ENCODE measurements around the gene PNMA1. TPM values are rescaled to one million over a fixed set of nuclear protein-coding genes. Genes with fewer than 3 reads are reported as not detected.
"Not testable (repeated sequence)": the region's sequence is repeated elsewhere in the genome, so short reads cannot be mapped to it uniquely, and the experiment has no call there.

PNMA1 gene
- total and polyA plus RNA-seq, 2 donors (not counting 1 experiment from before 2014, with no cell fraction given): 9.5 to 31.6 TPM

- peaks cover 22% of the 10 kb centered on the region for H3K79me2 ChIP-seq (ENCODE audit: control insufficient read depth, insufficient read depth, low read length)
- H3K9me3 Mint-ChIP-seq (ENCODE audit: insufficient read depth): no peaks in the 10 kb centered on the region
- H3K27ac Mint-ChIP-seq: no peak overlapping the region
- H4K20me1 ChIP-seq (ENCODE audit: control insufficient read depth, insufficient read depth, low read length, poor library complexity, severe bottlenecking): no peaks in the 10 kb centered on the region
- H3K9ac ChIP-seq (ENCODE audit: low read length): no peak overlapping the region
- TF ChIP-seq EZH2 (IDR thresholded peaks at IDR 0.05; ENCODE audit: borderline replicate concordance, insufficient read depth, low read depth, low read length, poor library complexity, severe bottlenecking): no peak
- TF ChIP-seq, protein P1, sequence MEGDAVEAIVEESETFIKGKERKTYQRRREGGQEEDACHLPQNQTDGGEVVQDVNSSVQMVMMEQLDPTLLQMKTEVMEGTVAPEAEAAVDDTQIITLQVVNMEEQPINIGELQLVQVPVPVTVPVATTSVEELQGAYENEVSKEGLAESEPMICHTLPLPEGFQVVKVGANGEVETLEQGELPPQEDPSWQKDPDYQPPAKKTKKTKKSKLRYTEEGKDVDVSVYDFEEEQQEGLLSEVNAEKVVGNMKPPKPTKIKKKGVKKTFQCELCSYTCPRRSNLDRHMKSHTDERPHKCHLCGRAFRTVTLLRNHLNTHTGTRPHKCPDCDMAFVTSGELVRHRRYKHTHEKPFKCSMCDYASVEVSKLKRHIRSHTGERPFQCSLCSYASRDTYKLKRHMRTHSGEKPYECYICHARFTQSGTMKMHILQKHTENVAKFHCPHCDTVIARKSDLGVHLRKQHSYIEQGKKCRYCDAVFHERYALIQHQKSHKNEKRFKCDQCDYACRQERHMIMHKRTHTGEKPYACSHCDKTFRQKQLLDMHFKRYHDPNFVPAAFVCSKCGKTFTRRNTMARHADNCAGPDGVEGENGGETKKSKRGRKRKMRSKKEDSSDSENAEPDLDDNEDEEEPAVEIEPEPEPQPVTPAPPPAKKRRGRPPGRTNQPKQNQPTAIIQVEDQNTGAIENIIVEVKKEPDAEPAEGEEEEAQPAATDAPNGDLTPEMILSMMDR (IDR thresholded peaks at IDR 0.05): no peak
- no peaks in the 10 kb centered on the region for H3K27me3 ChIP-seq (replicated peaks in 1 of 4; ENCODE audit: control extremely low read depth in 1 of 4, control insufficient read depth in 3 of 4, insufficient read depth in 4 of 4, low read length in 3 of 4)
- H3K27me3 Mint-ChIP-seq: no peaks in the 10 kb centered on the region
- H3K4me1 Mint-ChIP-seq: peaks cover 21% of the 10 kb centered on the region
- H3K4me3 ChIP-seq (ENCODE audit: control extremely low read depth in 1 of 5, extremely low read depth in 1 of 5, insufficient read depth in 1 of 5, low read depth in 2 of 5, low read length in 4 of 5): no peak overlapping the region
- ChIA-PET POLR2A (interaction anchor here (0.6 kb wide), 1 partner anchor 573 kb away, joined by 4 read pairs; no protein-coding TSS in a partner anchor), CTCF (interaction anchor here (1.1 kb wide), 1 partner anchor 115 kb away, joined by 3 read pairs; no protein-coding TSS in a partner anchor)
- H3K4me2 ChIP-seq (replicated peaks; ENCODE audit: low read depth, low read length, poor library complexity, severe bottlenecking): no peak overlapping the region
- no peak overlapping the region for H3K27ac ChIP-seq (ENCODE audit: low read length in 2 of 2)
- no peak overlapping the region for H3K4me3 Mint-ChIP-seq
- H3K9me3 ChIP-seq (ENCODE audit: control extremely low read depth in 1 of 3, control insufficient read depth in 2 of 3, insufficient read depth in 1 of 3, low read length in 2 of 3): no peaks in the 10 kb centered on the region
- no peak for DNase-seq
- no peak for ATAC-seq (ENCODE audit: low read depth)
- H3K36me3 ChIP-seq (replicated peaks in 1 of 2; ENCODE audit: control extremely low read depth in 1 of 2, control insufficient read depth in 1 of 2, extremely low read depth in 1 of 2, insufficient read depth in 2 of 2, low read length in 1 of 2): peaks cover 0 to 2% of the 10 kb centered on the region in 2 experiments
- intact Hi-C loops (cut with micrococcal nuclease): loop anchor here (5.0 kb wide), 1 partner anchor 42 kb away; no protein-coding TSS in a partner anchor
- peaks cover 17 to 22% of the 10 kb centered on the region in 2 donors for H3K4me1 ChIP-seq (ENCODE audit: control insufficient read depth in 2 of 2, insufficient read depth in 2 of 2, low read length in 2 of 2)
- H2AFZ ChIP-seq (ENCODE audit: insufficient read depth, low read depth, low read length, poor library complexity, severe bottlenecking): no peak overlapping the region
- WGBS (ENCODE audit: insufficient coverage): 100% methylated on average over 5 of the region's 5 CpGs
Observed at GRCh38 chr14:73710737-73711136, 3.4 kb downstream of the PNMA1 start.

DNA sequence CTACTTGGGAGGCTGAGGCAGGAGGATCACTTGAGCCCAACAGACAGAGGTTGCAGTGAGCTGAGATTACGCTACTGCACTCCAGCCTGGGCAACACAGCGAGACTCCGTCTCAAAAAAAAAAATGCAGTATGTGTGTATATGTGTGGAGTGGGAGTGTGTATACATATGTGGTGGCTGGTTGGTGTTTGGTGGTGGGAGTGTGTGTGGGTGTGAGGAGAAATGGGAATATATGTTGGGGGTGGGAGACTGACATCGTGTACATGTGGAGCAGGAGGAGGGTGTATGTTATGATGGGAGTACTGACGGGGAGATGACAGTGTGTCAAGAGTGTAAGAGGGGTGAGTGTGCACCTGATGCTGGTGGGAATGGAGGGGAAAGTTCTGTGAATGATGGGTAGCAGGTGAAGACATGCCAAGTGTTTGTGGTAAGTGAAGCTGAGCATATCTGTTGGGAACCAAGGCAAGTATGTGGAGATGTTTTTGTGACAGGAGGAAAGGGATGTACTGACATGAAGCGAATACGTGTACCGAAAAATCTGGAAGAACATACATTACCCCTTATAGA lies 4.2 kb downstream of the PNMA1 start:
- DNase-seq: no peak
- Histone ChIP-seq H3K27ac (ENCODE audit: low read length in 2 of 2) (no peak overlapping the region), H3K79me2 (ENCODE audit: control insufficient read depth, insufficient read depth, low read length) (peaks cover 22% of the 10 kb centered on the region), H3K27me3 (replicated peaks in 1 of 4; ENCODE audit: control extremely low read depth in 1 of 4, control insufficient read depth in 3 of 4, insufficient read depth in 4 of 4, low read length in 3 of 4) (no peaks in the 10 kb centered on the region), H3K4me2 (replicated peaks; ENCODE audit: low read depth, low read length, poor library complexity, severe bottlenecking) (no peak overlapping the region), H2AFZ (ENCODE audit: insufficient read depth, low read depth, low read length, poor library complexity, severe bottlenecking) (no peak overlapping the region), H3K36me3 (replicated peaks in 1 of 2; ENCODE audit: control extremely low read depth in 1 of 2, control insufficient read depth in 1 of 2, extremely low read depth in 1 of 2, insufficient read depth in 2 of 2, low read length in 1 of 2) (no peaks in the 10 kb centered on the region), H3K9ac (ENCODE audit: low read length) (no peak overlapping the region), H3K9me3 (ENCODE audit: control extremely low read depth in 1 of 3, control insufficient read depth in 2 of 3, insufficient read depth in 1 of 3, low read length in 2 of 3) (no peaks in the 10 kb centered on the region), H3K4me1 (ENCODE audit: control insufficient read depth in 2 of 2, insufficient read depth in 2 of 2, low read length in 2 of 2) (peaks cover 17 to 22% of the 10 kb centered on the region in 2 donors), H3K4me3 (ENCODE audit: control extremely low read depth in 1 of 5, extremely low read depth in 1 of 5, insufficient read depth in 1 of 5, low read depth in 2 of 5, low read length in 4 of 5) (no peak overlapping the region), H4K20me1 (ENCODE audit: control insufficient read depth, insufficient read depth, low read length, poor library complexity, severe bottlenecking) (no peaks in the 10 kb centered on the region)
- no peak for TF ChIP-seq EZH2 (IDR thresholded peaks at IDR 0.05; ENCODE audit: borderline replicate concordance, insufficient read depth, low read depth, low read length, poor library complexity, severe bottlenecking)
- TF ChIP-seq, protein P1 (IDR thresholded peaks at IDR 0.05): no peak
- peaks cover 21% of the 10 kb centered on the region for H3K4me1 Mint-ChIP-seq
- intact Hi-C loops (cut with micrococcal nuclease): loop anchor here (5.0 kb wide), 1 partner anchor 42 kb away; no protein-coding TSS in a partner anchor
- 93% methylated on average over 5 of the region's 8 CpGs for WGBS (ENCODE audit: insufficient coverage)
- no peaks in the 10 kb centered on the region for H3K27me3 Mint-ChIP-seq
- no peak overlapping the region for H3K4me3 Mint-ChIP-seq
- CTCF ChIA-PET: interaction anchor here (0.9 kb wide), 1 partner anchor 82 kb away, joined by 3 read pairs; no protein-coding TSS in a partner anchor
- no peak for ATAC-seq (ENCODE audit: low read depth)
- H3K9me3 Mint-ChIP-seq (ENCODE audit: insufficient read depth): no peaks in the 10 kb centered on the region
- H3K27ac Mint-ChIP-seq: no peak overlapping the region
- POLR2A ChIA-PET: no interaction called here

DNA sequence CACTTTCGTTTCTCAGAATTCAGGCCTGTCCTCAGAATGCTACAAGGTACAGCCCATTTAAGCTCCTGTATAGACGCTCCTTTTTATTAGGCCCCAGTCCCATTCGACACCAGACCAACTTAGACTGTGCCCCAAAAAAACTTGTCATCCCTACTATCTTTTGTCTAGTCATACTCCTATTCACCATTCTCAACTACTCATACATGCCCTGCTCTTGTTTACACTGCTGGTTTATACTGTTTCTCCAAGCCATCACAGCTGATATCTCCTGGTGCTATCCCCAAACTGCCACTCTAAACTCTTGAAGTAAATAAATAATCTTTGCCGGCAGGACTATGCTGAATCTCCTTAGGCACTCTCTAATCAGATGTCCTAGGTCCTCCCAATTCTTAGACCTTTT lies 6.1 kb downstream of the PNMA1 start:
- H3K4me1 ChIP-seq (ENCODE audit: control insufficient read depth in 2 of 2, insufficient read depth in 2 of 2, low read length in 2 of 2): peaks cover 13% of the 10 kb centered on the region in 2 donors
- CTCF ChIA-PET; POLR2A ChIA-PET; H3K27ac ChIP-seq (ENCODE audit: low read length in 2 of 2); H3K9me3 ChIP-seq (ENCODE audit: control extremely low read depth in 1 of 3, control insufficient read depth in 2 of 3, insufficient read depth in 1 of 3, low read length in 2 of 3); H2AFZ ChIP-seq (ENCODE audit: insufficient read depth, low read depth, low read length, poor library complexity, severe bottlenecking); intact Hi-C loops (cut with micrococcal nuclease); H3K4me3 ChIP-seq (ENCODE audit: control extremely low read depth in 1 of 5, extremely low read depth in 1 of 5, insufficient read depth in 1 of 5, low read depth in 2 of 5, low read length in 4 of 5); DNase-seq; H4K20me1 ChIP-seq (ENCODE audit: control insufficient read depth, insufficient read depth, low read length, poor library complexity, severe bottlenecking); H3K36me3 ChIP-seq (replicated peaks in 1 of 2; ENCODE audit: control extremely low read depth in 1 of 2, control insufficient read depth in 1 of 2, extremely low read depth in 1 of 2, insufficient read depth in 2 of 2, low read length in 1 of 2); H3K9me3 Mint-ChIP-seq (ENCODE audit: insufficient read depth); H3K27me3 Mint-ChIP-seq; H3K27me3 ChIP-seq (replicated peaks in 1 of 4; ENCODE audit: control extremely low read depth in 1 of 4, control insufficient read depth in 3 of 4, insufficient read depth in 4 of 4, low read length in 3 of 4); H3K9ac ChIP-seq (ENCODE audit: low read length); H3K27ac Mint-ChIP-seq; H3K4me3 Mint-ChIP-seq; H3K4me2 ChIP-seq (replicated peaks; ENCODE audit: low read depth, low read length, poor library complexity, severe bottlenecking); ATAC-seq (ENCODE audit: low read depth): not testable (repeated sequence)
- WGBS (ENCODE audit: insufficient coverage): 91% methylated on average over 4 of the region's 4 CpGs
- peaks cover 22% of the 10 kb centered on the region for H3K79me2 ChIP-seq (ENCODE audit: control insufficient read depth, insufficient read depth, low read length)
- H3K4me1 Mint-ChIP-seq: peaks cover 12% of the 10 kb centered on the region
